Stimulated activated CD8-positive, alpha-beta memory T cell treated with anti-CD3 and anti-CD28 coated beads, Interleukin-7, amount 100 ng/mL, for 24 hours (primary cell): ENCODE measurements around the gene MDFIC2.
"Not testable (repeated sequence)": the region's sequence is repeated elsewhere in the genome, so short reads cannot be mapped to it uniquely, and the experiment has no call there.

Experiments
- DNase-seq: peaks from one replicate; pipeline ENCODE4 v3.0.0-alpha.2; 2020; ENCODE audit warnings: low read depth

The MDFIC2 gene

GRCh38 chr3:70256566-70256965, 55.9 kb downstream of the MDFIC2 start:
- no peak for DNase-seq

- no peak for DNase-seq
These were observed 61.9 kb downstream of the MDFIC2 start for GRCh38 chr3:70250492-70250891.

DNA sequence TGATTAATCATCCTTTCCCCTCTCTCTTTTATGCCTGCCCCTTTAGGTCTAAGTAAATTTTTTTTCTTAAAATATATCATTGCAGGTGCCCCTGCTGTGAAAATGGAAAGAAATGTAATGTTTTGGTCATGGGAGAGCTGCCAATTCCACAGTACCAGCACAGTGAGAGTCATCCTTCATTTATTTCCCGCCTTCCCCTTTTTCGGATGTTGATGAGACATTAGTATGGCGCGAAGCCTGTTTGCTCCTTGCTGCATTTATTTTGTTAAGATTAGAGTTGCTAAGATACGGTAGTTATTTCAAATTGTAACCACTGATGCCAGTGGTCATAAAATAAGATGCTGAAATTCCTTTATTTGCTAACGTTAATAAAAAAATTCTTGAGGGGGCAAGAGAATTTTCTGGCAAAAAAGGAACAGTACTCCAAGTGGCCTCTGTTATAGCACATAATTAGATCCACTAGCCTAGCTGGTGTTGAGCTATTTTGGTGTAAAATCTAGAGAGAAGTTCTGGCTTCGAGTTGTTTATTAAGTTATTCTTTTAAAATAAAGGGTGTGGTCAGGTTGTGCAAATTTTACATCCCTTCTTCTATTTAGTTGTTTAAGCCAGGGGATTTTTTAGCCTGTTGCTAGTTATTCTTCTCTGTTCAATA, 62.8 kb downstream of the MDFIC2 start:
- no peak for DNase-seq

GRCh38 chr3:70248856-70249255, 63.6 kb downstream of the MDFIC2 start:
- no peak for DNase-seq

- DNase-seq: no peak
These were observed 64.5 kb downstream of the MDFIC2 start for GRCh38 chr3:70247955-70248354.

- DNase-seq: no peak
These were observed 66.5 kb downstream of the MDFIC2 start for GRCh38 chr3:70245746-70246525.

- no peak for DNase-seq
These were observed 68.0 kb downstream of the MDFIC2 start for GRCh38 chr3:70244422-70244821.

DNA sequence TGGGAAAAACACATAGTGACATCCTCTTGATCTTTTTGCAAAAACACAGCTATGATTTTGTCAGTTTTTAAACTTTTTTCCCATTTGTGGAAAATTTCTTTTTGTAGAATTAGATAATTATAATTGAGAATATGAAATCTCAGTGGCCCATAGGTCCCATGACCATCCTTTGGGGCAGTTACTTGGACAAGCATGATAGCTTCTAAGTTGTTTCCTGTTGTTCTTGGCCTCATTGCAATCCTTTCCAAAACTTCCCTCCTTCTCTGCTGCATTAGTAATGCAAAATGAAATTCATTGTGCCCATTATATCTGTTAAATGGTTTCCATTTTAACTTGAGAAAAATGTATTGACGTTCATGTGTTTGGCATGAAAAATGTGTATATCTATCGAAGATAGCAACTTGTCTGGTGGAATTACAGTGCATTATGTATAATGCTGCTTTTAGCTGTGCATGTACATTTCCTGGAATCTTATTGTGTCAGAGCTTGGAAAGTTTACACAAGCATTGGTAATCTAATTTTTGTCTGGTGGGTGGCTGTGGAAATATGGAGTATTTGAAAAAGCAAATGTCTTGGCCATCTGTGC, 70.0 kb downstream of the MDFIC2 start:
- DNase-seq: no peak

GRCh38 chr3:70233812-70234211, 78.6 kb downstream of the MDFIC2 start:
- no peak for DNase-seq

DNA sequence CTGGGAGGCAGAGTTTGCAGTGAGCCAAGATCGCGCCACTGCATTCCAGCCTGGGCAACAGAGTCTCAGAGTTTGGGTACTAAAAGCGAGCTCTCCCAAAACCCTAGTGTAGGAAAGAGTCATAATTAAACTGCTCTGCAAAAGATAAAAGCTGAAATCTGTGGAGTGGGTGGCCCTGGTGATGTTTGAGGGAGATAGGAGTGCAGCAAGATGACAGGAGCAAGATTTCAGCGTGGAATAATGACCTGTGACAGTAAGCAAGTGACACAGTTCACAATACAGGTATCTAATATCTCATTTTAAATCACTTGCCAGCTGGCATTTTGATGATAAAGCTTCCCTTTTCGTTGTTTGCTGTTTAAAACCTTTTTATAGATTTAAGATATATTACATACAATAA, 79.3 kb downstream of the MDFIC2 start:
- DNase-seq: no peak

DNA sequence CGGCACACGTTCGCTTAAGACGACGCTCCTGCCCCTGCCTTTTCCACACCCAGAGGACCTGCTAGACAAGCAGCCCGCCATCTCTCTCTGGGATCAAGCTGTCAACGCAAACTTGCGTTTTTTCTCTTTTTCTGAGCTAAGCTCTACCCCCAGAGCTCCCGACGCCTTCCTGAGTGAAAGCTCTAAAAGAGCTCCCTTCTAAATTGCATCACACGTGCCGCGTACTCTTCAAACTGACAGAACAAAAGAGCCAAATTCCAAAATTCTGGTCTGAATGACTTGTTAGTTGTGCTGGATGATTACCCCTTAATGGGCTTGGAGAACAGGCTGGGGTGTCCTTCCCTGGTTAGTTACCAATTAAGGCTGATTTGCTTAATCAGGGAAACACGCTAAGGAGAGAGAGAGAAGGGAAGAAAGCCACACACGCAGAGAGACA, 81.2 kb downstream of the MDFIC2 start:
- DNase-seq: no peak

DNA sequence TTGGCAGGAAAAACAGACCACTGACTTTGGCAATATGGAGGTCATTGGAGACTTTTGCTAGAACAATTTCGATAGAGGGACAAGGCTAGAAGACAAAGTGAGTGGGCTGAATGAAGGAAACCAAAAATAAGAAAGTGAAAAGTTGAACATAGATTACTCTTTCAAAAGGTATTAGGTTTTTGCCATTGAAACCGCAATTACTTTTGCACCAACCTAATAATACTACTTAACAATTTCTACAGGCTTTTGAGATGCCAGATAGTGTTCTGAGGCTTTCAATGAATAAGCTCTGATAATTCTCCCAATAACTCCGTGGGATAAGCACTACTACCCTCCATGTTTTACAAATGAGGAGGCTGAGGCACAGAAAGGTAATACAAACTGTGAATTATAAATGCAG, 85.0 kb downstream of the MDFIC2 start:
- DNase-seq: no peak

DNA sequence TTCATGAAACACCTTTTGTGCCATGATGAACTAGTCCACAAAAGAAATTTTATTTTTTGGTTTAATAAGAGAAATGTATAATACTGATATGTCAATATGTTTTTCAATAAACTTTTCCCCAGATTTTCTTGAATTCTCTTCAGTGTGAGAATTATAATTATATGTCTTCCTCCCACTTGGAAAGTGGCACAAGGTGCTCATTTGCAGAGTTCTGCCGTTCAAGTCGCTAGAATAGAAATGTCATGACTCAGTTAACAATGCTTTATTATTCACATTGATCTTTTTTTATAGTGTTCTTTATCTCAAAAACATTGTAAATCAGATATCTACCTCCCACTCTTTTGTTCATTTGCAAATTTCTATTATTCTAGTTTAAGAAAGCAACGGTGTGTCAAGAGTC, 87.3 kb downstream of the MDFIC2 start:
- DNase-seq: no peak

GRCh38 chr3:70224337-70224736, 88.1 kb downstream of the MDFIC2 start:
- no peak for DNase-seq

- no peak for DNase-seq
These were observed 94.0 kb downstream of the MDFIC2 start for GRCh38 chr3:70218471-70218870.

DNA sequence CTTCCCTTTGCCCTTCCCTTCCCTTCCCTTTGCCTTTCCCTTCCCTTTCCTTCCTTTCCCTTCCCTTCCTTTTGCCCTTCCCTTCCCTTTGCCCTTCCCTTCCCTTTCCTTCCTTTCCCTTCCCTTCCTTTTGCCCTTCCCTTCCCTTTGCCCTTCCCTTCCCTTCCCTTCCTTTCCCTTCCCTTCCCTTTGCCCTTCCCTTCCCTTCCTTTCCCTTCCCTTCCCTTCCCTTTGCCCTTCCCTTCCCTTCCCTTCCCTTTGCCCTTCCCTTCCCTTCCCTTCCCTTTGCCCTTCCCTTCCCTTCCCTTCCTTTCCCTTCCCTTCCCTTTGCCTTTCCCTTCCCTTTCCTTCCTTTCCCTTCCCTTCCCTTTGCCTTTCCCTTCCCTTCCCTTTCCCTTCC, 101.2 kb downstream of the MDFIC2 start:
- DNase-seq: not testable (repeated sequence)

DNA sequence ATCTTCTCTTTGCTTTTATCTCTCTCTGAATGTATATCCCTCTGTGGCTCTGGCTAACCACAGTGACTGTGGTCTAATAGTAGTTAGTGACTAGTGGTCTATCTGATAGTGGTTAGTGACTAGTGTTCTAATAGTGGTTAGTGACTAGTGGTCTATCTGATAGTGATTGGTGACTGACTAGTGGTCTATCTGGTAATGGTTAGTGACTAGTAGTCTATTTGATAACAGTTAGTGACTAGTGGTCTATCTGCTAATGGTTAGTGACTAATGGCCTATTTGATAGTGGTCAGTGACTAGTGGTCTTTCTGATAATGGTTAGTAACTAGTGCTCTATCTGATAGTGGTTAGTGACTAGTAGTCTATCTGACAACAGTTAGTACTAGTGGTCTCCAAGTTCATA, 110.5 kb downstream of the MDFIC2 start:
- no peak for DNase-seq

- DNase-seq: no peak
These were observed 122.5 kb downstream of the MDFIC2 start for GRCh38 chr3:70189884-70190473.

DNA sequence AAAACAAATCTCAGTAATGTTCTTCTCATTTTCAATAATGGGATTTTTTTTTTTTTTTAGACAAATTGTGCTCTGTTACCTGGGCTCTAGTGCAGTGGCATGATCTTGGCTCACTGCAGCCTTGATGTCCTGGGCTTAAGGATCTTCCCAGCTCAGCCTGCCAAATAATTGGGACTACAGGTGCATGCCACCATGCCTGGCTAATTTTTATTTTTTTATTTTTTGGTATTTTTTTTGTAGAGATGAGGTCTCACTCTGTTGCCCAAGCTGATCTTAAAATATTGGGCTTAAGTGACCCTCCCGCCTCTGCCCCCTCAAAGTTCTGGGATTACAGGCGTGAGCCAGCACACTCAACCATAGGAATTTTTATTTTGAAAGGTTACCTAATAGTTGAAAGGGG, 126.2 kb downstream of the MDFIC2 start:
- DNase-seq: no peak

- DNase-seq: no peak
These were observed 126.8 kb downstream of the MDFIC2 start for GRCh38 chr3:70185661-70186060.

DNA sequence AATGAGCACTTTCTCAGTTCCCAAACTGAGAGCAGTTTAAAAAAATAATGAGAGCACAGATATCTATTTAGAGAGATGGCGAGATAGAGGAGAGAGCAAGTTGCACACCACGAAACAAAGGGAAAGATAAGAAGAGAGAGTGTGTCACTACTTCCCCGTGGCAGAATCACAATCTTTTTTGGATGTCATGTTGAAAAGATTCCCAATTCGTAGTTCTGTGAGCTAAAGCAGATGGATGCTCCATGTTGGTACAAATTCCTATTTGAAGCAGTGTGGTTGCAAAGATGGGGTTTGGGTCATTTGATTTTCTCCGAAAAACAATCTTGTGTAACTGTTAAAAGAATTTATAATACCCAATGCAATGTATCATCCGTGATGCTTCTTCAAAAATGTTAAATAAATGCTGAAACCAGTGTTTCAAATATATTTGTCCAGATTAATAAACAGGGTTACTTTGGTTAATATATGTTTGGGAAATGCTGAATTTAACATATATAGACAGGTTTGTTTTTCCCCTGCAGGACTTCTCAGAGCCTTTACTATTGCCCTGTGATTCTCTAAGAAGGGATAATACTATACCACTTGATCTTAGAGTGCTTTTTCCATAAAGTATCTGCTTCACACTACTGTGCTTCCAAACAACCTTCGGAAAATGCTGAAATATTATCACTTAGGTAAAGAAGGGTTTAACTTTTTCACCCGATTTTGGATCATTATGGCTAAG, 128.5 kb downstream of the MDFIC2 start:
- no peak for DNase-seq

GRCh38 chr3:70182166-70182565, 130.3 kb downstream of the MDFIC2 start:
- no peak for DNase-seq
